GM18873 (cell line): ENCODE data around the gene MAD2L2.

ENCODE experiments used
- ATAC-seq: cut with Tn5 transposase; IDR thresholded peaks from one replicate; pipeline ENCODE4 v1.9.1; 2021; ENCODE audit warnings: mild to moderate bottlenecking, moderate library complexity, moderate number of reproducible peaks; ENCODE audit not compliant: unreplicated experiment, low FRiP score

The MAD2L2 gene

DNA sequence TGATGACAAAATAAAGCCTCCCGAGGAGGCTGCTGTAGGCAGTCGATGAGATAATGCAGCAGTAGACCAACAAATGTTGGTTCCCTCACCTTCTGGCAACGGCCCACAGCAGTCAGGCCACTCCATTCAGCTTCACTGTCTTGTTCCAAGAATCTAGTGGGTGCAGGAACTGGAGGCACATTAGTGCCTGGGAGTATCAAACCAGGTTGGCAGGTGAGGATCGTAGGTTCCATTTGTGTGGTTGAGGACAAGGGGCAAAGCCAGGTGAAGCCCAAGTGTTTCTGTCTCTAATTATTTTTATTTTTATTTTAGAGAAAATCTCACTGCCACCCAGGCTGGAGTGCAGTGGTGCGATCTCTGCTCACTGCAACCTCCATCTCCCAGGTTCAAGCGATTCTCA is 40.0 kb downstream of the MAD2L2 start:
- ATAC-seq = no peak

DNA sequence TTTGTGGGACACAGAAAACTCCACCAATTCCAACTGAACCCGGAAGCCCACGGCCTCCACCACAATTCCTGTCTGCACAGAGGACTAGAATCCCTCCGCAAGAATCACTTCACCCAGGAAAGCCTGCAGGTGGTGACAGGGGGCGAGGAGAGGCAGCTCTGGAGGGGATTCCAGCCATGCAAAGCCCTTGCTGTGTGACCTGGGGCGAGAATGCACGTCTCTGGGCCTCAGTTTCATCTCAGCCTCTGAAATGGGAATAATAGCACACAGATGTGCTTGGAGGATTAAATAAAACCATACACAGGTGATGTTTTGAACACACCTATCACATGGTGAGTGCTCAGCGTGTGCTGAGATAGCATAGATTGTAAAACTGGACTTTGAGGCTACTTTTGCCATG is 40.8 kb downstream of the MAD2L2 start:
- no peak for ATAC-seq

DNA sequence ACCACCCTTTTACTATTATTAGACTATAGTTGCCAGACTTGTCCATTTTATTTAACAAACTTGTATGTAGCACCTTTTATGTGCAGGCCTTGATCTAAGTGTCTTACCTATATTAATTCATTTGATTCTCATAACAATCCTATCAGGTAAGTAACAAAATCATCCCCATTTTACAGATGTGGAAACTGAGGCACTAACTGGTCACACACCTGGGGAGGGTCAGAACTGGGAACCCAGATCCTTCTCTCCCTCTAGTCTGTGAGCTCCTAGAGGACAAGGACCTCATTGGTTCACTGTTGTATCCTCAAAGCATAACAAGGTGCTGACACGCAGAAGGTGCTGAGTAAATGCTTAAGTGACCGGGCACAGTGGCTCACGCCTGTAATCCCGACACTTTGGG is 41.6 kb downstream of the MAD2L2 start:
- ATAC-seq = no peak

GRCh38 chr1:11638121-11638520 is 42.8 kb downstream of the MAD2L2 start:
- ATAC-seq = no peak

DNA sequence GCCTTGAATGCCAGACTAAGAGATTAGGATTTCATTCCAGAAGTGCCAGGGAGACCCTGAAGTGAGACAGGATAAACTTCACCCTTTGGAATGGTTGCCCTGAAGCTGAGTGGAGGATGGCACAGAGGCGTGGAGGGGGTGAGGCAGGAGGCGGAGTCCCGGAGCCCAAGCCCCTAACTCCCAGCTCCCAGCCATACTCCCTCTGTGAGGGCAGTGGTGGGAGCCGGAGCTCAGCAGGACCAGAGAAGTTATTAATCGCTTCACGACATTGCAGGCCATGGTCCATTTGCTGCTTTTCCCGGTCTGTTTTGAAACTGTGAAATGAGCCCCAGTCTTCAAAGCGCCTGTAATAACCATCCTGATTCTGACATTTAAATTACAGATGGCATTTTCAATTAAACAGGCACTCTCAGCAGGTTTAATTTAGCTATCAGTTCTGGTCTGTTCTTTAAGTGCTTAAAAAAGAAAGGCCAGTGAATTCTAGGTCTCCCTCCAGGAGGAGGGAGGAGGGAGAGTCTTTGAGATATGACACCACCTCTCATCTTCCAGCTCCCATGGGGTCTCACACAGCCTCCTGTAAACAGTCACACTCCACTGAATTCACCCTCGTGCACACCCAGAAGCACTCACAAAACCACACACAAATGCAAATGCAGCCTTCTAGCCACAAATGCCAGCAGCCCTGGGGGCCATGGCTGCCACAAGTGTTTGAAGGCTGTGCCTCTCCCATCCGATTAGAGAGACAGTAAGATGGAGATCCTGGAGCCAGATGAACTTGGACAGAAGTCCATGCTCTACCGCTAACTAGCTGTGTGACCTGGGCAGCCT is 46.4 kb downstream of the MAD2L2 start:
- ATAC-seq = no peak

DNA sequence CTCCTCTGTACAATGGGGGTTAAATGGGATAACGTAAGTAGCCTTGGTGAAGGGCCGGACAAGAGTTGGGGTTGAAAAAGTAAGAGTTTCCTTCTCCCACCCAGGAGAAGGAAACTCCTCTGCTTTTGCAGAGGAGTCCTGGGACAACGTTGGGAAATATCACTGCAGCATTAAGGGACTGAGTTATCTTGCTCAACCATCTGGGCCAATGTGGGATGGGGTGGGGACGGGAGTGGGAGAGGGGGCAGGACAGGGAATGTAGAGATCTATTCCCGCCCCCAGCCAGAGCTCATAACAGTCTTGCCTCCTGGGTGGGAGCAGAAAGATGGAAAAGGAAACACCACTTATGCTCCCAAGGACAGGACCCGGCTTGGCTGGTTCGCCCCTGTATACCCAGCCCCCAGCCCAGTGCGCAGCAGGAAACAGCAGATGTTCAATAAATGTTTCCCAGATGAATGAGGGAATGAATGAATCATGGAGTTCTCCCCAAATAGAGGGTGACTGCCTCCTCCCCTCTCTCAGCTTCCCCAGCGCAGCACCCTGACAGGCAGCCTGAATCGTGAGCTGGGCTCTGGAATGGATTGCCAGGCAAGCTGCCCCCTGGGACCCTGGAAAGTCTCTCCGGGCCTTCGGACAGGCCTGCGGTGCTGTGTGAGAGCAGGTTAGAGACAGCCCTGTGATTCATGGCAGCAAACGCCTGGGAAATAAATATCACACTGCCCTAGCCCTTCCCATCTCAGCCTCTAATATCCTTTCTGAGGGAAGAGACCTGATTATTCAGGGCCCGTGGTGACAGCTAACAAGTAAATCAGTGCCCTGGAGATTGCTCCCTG is 51.5 kb downstream of the MAD2L2 start:
- no peak for ATAC-seq

- ATAC-seq = no peak
Observed at GRCh38 chr1:11628767-11629166, 52.2 kb downstream of the MAD2L2 start.

- no peak for ATAC-seq
Observed at GRCh38 chr1:11626551-11626950, 54.4 kb downstream of the MAD2L2 start.
